Measurements from ENCODE around the gene APPBP2.
A peak's percentile ranks its signal among the peaks of the same experiment; 100 is the strongest.

The APPBP2 gene

GRCh38 chr17:60534613-60535157 is 8.6 kb upstream of the APPBP2 start:
- no peak for DNase-seq (ENCODE audit: low read depth)
- H3K4me3 ChIP-seq (ENCODE audit: low read depth, low read length), result no peak overlapping the region
- no peak for TF ChIP-seq CTCF (IDR thresholded peaks at IDR 0.05; ENCODE audit: control insufficient read depth, extremely low read depth, insufficient read depth)

- TF ChIP-seq CTCF (IDR thresholded peaks at IDR 0.05; ENCODE audit: control insufficient read depth, extremely low read depth, insufficient read depth), result no peak
- no peak for DNase-seq (ENCODE audit: low read depth)
- no peak overlapping the region for H3K4me3 ChIP-seq (ENCODE audit: low read depth, low read length)
Measured at GRCh38 chr17:60534010-60534555, 8.0 kb upstream of the APPBP2 start.

GRCh38 chr17:60529806-60530205 is 3.8 kb upstream of the APPBP2 start:
- H3K4me3 ChIP-seq (ENCODE audit: low read depth, low read length), result no peak overlapping the region
- DNase-seq (ENCODE audit: low read depth), result no peak
- TF ChIP-seq CTCF (IDR thresholded peaks at IDR 0.05; ENCODE audit: control insufficient read depth, extremely low read depth, insufficient read depth), result no peak

GRCh38 chr17:60528828-60529227 is 2.8 kb upstream of the APPBP2 start:
- no peak overlapping the region for H3K4me3 ChIP-seq (ENCODE audit: low read depth, low read length)
- no peak for DNase-seq (ENCODE audit: low read depth)
- no peak for TF ChIP-seq CTCF (IDR thresholded peaks at IDR 0.05; ENCODE audit: control insufficient read depth, extremely low read depth, insufficient read depth)

GRCh38 chr17:60527701-60528100 is 1.7 kb upstream of the APPBP2 start:
- H3K4me3 ChIP-seq (ENCODE audit: low read depth, low read length), result no peak overlapping the region
- TF ChIP-seq CTCF (IDR thresholded peaks at IDR 0.05; ENCODE audit: control insufficient read depth, extremely low read depth, insufficient read depth), result no peak
- DNase-seq (ENCODE audit: low read depth), result no peak

GRCh38 chr17:60526726-60527125 is 684 bp upstream of the APPBP2 start:
- no peak for DNase-seq (ENCODE audit: low read depth)
- TF ChIP-seq CTCF (IDR thresholded peaks at IDR 0.05; ENCODE audit: control insufficient read depth, extremely low read depth, insufficient read depth), result no peak

GRCh38 chr17:60525328-60525684 is 736 bp downstream of the APPBP2 start:
- no peak for DNase-seq (ENCODE audit: low read depth)
- TF ChIP-seq CTCF (IDR thresholded peaks at IDR 0.05; ENCODE audit: control insufficient read depth, extremely low read depth, insufficient read depth), result no peak
- H3K4me3 ChIP-seq (ENCODE audit: low read depth, low read length), result peak overlapping the region; percentile 84

More at GRCh38 chr17:60526726-60527125, 684 bp upstream of the APPBP2 start:
- H3K4me3 ChIP-seq (ENCODE audit: low read depth, low read length), result peak overlapping the region; percentile 84

All from LNCaP clone FGC (cell line).